SK-MEL-5 (cell line): ENCODE data around the gene WDFY4. TPM values are rescaled to one million over a fixed set of nuclear protein-coding genes. Genes with fewer than 3 reads are reported as not detected.

Source experiments
- DNase-seq: peaks from one replicate; pipeline ENCODE4 v3.0.0-alpha.2; 2016; ENCODE audit warnings: low read depth, low spot score
- in situ Hi-C: cut with HindIII; loops from 2 replicates; pipeline ENCODE4 v1.10.0; 2016; ENCODE audit warnings: low sequenced_read_pairs, high pct_unique_total_duplicates, low pct_unique_long_range_greater_than_20kb
- small RNA-seq, 2 experiments: library from RNA; depleted of rRNA; stranded (forward); fragments of <200 nt; gene quantifications; one replicate each; pipeline ENCODE3, GENCODE V24; 2014
- total RNA-seq: library from RNA; depleted of rRNA; stranded (reverse); fragments of >200 nt; shearing (Covaris generic); gene quantifications from 2 replicates; pipeline ENCODE4 v1.2.3, GENCODE V29; 2014; rRNA removed

Gene WDFY4
- total RNA-seq, 1 experiment from 2014 or later, result not detected

- in situ Hi-C loops, result no loop called here
Observed at GRCh38 chr10:49010295-49010694, 325.6 kb downstream of the WDFY4 start.

DNA sequence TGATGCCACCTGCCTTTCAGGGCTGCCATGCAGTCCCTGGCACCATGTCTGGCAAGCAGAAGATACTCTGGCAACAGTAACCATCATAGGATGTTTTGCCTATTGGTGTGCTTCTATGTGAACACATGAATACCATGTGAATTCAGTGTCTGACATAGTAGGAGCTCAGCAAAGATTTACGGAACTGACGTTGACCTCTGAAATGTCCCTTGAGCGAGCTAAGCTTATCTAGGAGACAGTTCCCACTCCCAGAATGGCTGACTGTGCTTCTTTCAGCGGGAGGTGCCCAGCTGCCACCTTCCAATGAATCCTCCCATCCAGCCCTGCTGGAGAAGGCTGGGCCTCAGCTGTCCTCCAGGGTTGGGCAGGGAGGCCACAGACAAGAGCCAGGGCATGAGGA, 326.2 kb downstream of the WDFY4 start:
- no peak for DNase-seq
- in situ Hi-C loops, result no loop called here

More at GRCh38 chr10:49010295-49010694, 325.6 kb downstream of the WDFY4 start:
- DNase-seq, result no peak

DNA sequence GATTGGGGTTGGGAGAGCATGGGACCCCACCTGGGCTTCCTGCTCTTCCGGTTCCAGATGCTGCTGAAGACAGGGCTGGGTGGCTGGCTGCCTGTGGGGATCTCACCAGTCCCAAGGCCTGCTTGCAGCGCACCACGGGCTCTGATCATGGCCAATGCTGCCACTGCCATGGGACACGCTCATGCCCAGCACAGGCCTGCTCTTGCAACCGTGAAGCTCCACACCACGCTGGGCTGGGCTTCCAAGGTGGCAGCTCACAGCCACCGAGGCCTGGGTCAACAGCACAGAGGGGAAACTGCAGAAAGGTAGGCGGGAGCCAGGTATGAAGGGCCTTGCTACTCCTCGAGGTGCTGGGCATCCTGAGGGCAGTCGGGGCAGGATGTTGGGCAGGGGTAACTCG, 327.1 kb downstream of the WDFY4 start:
- no peak for DNase-seq
- in situ Hi-C loops, result no loop called here

GRCh38 chr10:49012603-49013002, 327.9 kb downstream of the WDFY4 start:
- no peak for DNase-seq
- in situ Hi-C loops, result no loop called here

GRCh38 chr10:49015700-49016099, 331.0 kb downstream of the WDFY4 start:
- DNase-seq, result no peak
- in situ Hi-C loops, result no loop called here

DNA sequence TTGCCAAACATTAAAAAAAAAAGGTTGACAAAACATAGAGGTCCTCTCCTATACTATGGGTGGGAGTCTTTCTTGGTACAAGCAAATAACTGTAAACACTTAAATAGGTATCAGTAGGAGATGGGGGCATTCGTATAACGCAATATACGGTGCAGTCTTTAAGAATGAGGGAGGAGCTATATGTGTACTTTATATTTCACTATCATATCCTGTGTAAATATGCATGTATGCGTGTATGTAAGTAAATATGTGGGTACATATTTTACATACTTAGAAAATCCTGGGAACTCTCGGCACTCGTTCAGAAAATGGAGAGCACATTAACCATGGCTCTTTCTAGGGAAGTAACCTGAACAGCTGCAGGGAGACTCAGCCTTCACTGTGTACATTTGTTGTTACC, 337.0 kb downstream of the WDFY4 start:
- in situ Hi-C loops, result no loop called here
- no peak for DNase-seq

DNA sequence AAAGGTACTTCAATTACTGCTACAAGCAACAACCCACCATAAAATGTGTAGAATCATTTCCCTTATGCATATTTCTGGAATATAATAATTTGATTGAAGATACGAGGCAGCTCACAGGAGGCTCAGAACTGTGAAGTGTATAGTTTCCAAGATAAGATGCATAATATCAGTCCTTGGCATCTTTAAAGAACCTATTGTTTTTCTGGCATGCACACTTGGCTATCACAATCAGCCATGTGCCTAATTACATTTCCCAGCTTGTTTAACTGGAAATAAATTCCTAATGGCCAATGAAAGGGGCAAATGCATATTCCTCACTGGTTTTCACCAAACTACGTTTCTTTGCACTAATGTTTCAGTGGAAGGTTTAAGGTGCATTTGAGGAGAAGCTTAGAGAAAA, 338.4 kb downstream of the WDFY4 start:
- in situ Hi-C loops, result no loop called here
- no peak for DNase-seq

- in situ Hi-C loops, result no loop called here
Observed at GRCh38 chr10:49023752-49024151, 339.1 kb downstream of the WDFY4 start.

GRCh38 chr10:49024484-49024883, 339.8 kb downstream of the WDFY4 start:
- in situ Hi-C loops, result no loop called here
- no peak for DNase-seq

More at GRCh38 chr10:49023752-49024151, 339.1 kb downstream of the WDFY4 start:
- DNase-seq, result no peak

DNA sequence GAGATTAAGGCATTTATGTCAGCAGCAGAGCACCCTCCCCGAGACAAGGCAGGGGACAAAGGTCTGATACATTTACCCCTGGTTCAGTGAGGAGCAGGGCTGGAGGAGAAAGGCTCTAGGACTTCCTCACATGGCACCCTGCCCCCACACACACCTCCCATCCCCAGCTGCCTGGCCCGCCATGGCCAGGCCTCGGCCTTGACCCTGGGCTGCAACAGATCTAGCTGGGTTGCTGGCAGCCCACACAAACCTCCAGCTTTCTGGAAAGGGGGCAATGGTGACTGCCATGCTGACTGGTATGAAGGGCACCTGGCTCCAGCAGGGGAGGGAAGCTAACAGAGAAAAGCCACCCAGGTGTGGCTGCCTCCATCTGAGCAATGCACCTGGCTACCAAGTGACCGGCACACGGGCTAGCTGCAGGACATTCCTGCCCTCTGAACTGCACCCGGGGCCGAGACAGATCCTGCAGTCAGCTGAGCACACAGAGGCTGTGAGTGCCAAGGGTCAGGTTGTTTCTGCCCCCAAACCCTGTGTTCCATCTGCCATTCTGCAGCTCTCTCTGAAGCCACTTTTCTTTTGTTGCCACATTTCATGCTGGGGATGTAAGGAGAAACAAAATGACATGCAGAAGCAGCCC, 340.8 kb downstream of the WDFY4 start:
- DNase-seq, result no peak
- in situ Hi-C loops, result no loop called here

DNA sequence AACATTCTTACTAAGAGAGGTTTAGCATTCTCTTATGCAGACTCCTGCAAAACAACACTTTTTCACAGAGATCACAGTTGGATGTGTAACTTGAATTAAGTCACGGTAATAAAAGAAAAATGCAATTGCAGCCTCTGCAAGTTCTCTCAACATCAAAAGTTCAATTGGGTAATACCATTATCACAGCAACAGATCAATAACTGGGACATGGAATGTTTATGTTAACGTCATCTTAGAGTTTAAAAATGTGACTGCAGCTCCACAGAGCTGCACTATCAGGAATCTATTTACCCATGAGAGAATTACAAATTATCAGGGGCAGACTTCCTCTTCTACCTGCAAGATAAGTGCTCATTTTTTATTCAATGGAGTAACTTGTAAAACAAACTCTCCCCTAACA, 344.0 kb downstream of the WDFY4 start:
- in situ Hi-C loops, result no loop called here
- no peak for DNase-seq

DNA sequence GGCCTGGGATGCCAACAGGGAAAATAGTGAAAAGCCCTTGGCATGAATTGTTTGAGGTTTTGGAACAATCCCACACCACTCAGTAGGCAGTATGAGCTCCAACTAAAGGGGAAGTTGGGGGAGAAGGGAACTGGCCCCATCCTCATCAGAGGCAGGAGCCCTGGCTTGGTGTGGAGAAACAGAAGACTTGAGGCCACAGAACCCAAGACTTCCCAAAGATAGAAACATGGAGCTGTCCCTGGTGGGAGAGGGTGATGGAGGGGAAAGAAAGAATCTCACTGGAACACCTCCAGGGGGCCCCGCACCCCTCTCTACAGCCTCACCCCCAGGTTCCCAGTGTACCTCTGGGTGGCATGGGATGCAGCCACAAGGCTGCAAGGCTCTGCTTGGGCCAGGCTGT, 345.0 kb downstream of the WDFY4 start:
- no peak for DNase-seq
- in situ Hi-C loops, result no loop called here

Small RNAs within 50 kb of the gene (small RNA-seq; reads per million reads assigned to genes)
- gene MIR4294, result 0 reads per million in 2 experiments

Other genes with a start within 250 kb of the WDFY4 start
- 0.24 TPM in 2 replicates for gene ARHGAP22, start 79.8 kb upstream of the WDFY4 start, total RNA-seq